Heart left ventricle (tissue), 16 donors: Measurements from ENCODE around the gene CTTN. TPM values are rescaled to one million over a fixed set of nuclear protein-coding genes. Genes with fewer than 3 reads are reported as not detected.
A peak's percentile ranks its signal among the peaks of the same experiment; 100 is the strongest.
"Not testable (repeated sequence)": the region's sequence is repeated elsewhere in the genome, so short reads cannot be mapped to it uniquely, and the experiment has no call there.

ENCODE experiments used
- ATAC-seq, 4 donors: fragments of 200-7000 bp; cut with Tn5 transposase; one replicate each; pipeline ENCODE4 v1.9.1; 2020 to 2022; ENCODE audit warnings: moderate library complexity in 4 of 4, mild to moderate bottlenecking in 3 of 4, moderate number of reproducible peaks in 1 of 4
- DNase-seq, 5 donors: peaks; one replicate each; pipeline ENCODE4 v3.0.0-alpha.2; 2020
- H3K27ac ChIP-seq, 12 donors: fragments of 200-600 bp; sonication (generic) in 4 of 12; one replicate each; pipeline versions ENCODE4 v1.5.0 to v1.8.0; 2016 to 2022; ENCODE audit warnings: mild to moderate bottlenecking in 2 of 12
- H3K27me3 ChIP-seq, 9 donors: fragments of 200-600 bp; sonication (generic) in 2 of 9; one replicate each; pipeline versions ENCODE4 v1.5.1 to v1.8.0; 2016 to 2022; ENCODE audit warnings: mild to moderate bottlenecking in 3 of 9
- H3K36me3 ChIP-seq, 9 donors: fragments of 200-600 bp; sonication (generic) in 2 of 9; one replicate each; pipeline versions ENCODE4 v1.5.0 to v1.8.0; 2018 to 2022; ENCODE audit warnings: mild to moderate bottlenecking in 2 of 9
- H3K4me1 ChIP-seq, 12 donors: fragments of 200-600 bp; sonication (generic) in 4 of 12; one replicate each; pipeline versions ENCODE4 v1.5.0 to v1.8.0; 2016 to 2022; ENCODE audit warnings: mild to moderate bottlenecking in 3 of 12
- H3K4me3 ChIP-seq, 12 donors: fragments of 200-600 bp; sonication (generic) in 4 of 12; one replicate each; pipeline versions ENCODE4 v1.5.0 to v1.8.0; 2017 to 2022; ENCODE audit warnings: mild to moderate bottlenecking in 9 of 12, moderate library complexity in 4 of 12
- H3K9me3 ChIP-seq, 12 donors: fragments of 200-600 bp; sonication (generic) in 4 of 12; one replicate each; pipeline versions ENCODE4 v1.5.0 to v1.8.0; 2016 to 2022; ENCODE audit warnings: mild to moderate bottlenecking in 1 of 12
- POLR2A ChIP-seq, 2 donors: fragments of 450-650 bp; IDR thresholded peaks; one replicate each; pipeline ENCODE4 v1.6.1; 2017; ENCODE audit warnings: antibody characterized with exemption in 2 of 2, mild to moderate bottlenecking in 2 of 2, moderate library complexity in 2 of 2
- WGBS, 4 donors: extraction: QIAGEN DNeasy Blood & Tissue Kit in 2 of 4; methylation state at CpG; one replicate each; pipeline versions ENCODE4 v1.1.5 to v1.1.7; 2013 to 2018; 5-methylcytosine and 5-hydroxymethylcytosine counted together
- intact Hi-C, 10 donors: fragments of 100-400 bp; cut with DNase I; formaldehyde crosslinking; loops; one replicate each; pipeline versions ENCODE4 v1.11.1 to v1.14.2; 2022
- polyA plus RNA-seq, 2 donors: library from polyadenylated mRNA; stranded (reverse); fragments of 200-250 nt; gene quantifications; one replicate each; pipeline ENCODE4 v1.2.3, GENCODE V29; 2013
- total RNA-seq, 9 donors: library from RNA; depleted of rRNA in 2 of 9; stranded (reverse); fragments of >200 nt in 2 of 9; fragmentation: NEBNext Ultra II Directional in 3 of 9; extraction: Animal tissue kit (Norgen Biotek cat#: 25700) in 3 of 9; gene quantifications; one replicate each; pipeline versions ENCODE4 v1.1.0 to v1.2.4, GENCODE V29; 2016 to 2023
- TF ChIP-seq, protein P1 (sequence below), 12 donors: fragments of 200-600 bp; sonication (generic) in 4 of 12; IDR thresholded peaks; one replicate each; pipeline versions ENCODE4 v1.5.0 to v1.8.0; 2018 to 2022; ENCODE audit warnings: antibody characterized with exemption in 12 of 12, mild to moderate bottlenecking in 5 of 12
- donor health status: ischemic (EF 13 %, LVEDD 7.1; RV severe dilation, severe dysfunction).
- donor health status: healthy with polysubstance abuse.
- donor health status: DM: no; HTN: yes; CAD: no.
- donor health status: DM: no; HTN: no; CAD: no.
- donor health status: ischemic (EF 25% LVEDD 6.9; RV normal size, moderate dysfunction).
- donor health status: ischemic (EF 25% LVEDD 5.7; RV mildly dilated, moderate dysfunction).
- donor health status: healthy.
- donor health status: DM: yes; HTN: yes; CAD: no.
- donor health status: ischemic (EF 35%, LVEDD 5.7; RV mildly dilated, moderate dysfunction).
- donor health status: nonischemic (EF 11% LVEDD 7.7; RV severe dilation, severe dysfunction).
- donor health status: DM: yes; HTN: yes; CAD: no.
- donor health status: PGD.
- donor health status: ischemic (EF 29% LVEDD 5.4; RV normal size, mild dysfunction).
- donor health status: nonischemic (EF 23%, LVEDD 6.1; RV moderate dilation, normal function).

The CTTN gene
- total and polyA plus RNA-seq, 11 donors: 77.3 to 186 (median 133) TPM

DNA sequence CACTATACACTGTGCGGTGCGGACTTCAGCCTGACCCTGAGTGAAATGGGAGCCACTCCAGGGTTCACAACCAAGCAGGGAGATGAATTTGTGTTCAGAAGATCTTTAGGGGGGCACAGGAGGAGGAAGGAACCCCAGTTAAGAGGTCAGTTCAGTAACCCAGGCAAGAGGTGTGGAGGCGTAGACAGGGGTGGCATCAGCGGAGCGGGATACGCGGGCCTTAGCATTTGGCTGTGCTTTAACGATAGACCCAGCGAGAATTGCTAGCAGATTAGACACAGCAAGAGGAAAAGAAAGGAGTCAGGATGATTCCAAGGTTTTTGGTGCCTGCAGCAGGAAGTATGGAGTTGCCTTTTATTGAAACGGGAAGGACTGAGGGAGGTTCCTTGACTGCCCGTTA is 46.8 kb downstream of the CTTN start:
- no peak overlapping the region for H3K4me3 ChIP-seq
- no peak overlapping the region for H3K27ac ChIP-seq
- intact Hi-C loops: no loop called here
- H3K36me3 ChIP-seq: no peaks in the 10 kb centered on the region
- no peaks in the 10 kb centered on the region for H3K27me3 ChIP-seq
- H3K9me3 ChIP-seq: peaks cover 0 to 27% (median 18%) of the 10 kb centered on the region in 12 donors
- DNase-seq (no peak), ATAC-seq (no peak)
- H3K4me1 ChIP-seq: no peaks in the 10 kb centered on the region
- WGBS, 4 donors: 82 to 89% (median 88%) methylated on average over 11 of the region's 11 CpGs
- TF ChIP-seq, protein P1, sequence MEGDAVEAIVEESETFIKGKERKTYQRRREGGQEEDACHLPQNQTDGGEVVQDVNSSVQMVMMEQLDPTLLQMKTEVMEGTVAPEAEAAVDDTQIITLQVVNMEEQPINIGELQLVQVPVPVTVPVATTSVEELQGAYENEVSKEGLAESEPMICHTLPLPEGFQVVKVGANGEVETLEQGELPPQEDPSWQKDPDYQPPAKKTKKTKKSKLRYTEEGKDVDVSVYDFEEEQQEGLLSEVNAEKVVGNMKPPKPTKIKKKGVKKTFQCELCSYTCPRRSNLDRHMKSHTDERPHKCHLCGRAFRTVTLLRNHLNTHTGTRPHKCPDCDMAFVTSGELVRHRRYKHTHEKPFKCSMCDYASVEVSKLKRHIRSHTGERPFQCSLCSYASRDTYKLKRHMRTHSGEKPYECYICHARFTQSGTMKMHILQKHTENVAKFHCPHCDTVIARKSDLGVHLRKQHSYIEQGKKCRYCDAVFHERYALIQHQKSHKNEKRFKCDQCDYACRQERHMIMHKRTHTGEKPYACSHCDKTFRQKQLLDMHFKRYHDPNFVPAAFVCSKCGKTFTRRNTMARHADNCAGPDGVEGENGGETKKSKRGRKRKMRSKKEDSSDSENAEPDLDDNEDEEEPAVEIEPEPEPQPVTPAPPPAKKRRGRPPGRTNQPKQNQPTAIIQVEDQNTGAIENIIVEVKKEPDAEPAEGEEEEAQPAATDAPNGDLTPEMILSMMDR (IDR thresholded peaks at IDR 0.05): no peak
- TF ChIP-seq POLR2A (IDR thresholded peaks at IDR 0.05): no peak

DNA sequence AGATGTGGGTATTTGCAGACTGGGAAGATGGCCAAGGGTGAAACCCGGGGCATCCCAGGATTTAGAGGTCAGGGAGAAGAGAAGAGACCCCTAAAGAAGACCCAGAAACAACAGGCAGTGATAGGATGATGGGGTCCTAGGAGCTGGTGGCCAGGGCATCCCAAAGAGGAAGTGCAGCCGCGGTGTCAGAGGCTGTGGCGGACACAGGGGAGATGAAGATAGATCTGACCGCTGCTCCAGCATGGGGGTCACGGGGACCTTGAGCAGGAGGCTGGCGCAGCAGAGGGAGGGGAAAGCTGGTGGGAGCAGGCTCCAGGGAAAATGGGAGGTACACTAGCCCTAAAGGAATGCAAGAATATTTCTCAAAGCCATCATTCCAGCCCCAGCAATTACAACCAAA is 47.3 kb downstream of the CTTN start:
- no peak overlapping the region for H3K27ac ChIP-seq
- H3K27me3 ChIP-seq: no peaks in the 10 kb centered on the region
- no peak for DNase-seq
- 77 to 82% (median 79%) methylated on average over 7 of the region's 7 CpGs for WGBS, 4 donors
- H3K36me3 ChIP-seq: no peaks in the 10 kb centered on the region
- no peak overlapping the region for H3K4me3 ChIP-seq
- H3K9me3 ChIP-seq: peaks cover 0 to 30% (median 22%) of the 10 kb centered on the region in 12 donors
- no peak for ATAC-seq
- TF ChIP-seq, protein P1 (IDR thresholded peaks at IDR 0.05): no peak
- no peak for TF ChIP-seq POLR2A (IDR thresholded peaks at IDR 0.05)
- intact Hi-C loops: no loop called here
- no peaks in the 10 kb centered on the region for H3K4me1 ChIP-seq

DNA sequence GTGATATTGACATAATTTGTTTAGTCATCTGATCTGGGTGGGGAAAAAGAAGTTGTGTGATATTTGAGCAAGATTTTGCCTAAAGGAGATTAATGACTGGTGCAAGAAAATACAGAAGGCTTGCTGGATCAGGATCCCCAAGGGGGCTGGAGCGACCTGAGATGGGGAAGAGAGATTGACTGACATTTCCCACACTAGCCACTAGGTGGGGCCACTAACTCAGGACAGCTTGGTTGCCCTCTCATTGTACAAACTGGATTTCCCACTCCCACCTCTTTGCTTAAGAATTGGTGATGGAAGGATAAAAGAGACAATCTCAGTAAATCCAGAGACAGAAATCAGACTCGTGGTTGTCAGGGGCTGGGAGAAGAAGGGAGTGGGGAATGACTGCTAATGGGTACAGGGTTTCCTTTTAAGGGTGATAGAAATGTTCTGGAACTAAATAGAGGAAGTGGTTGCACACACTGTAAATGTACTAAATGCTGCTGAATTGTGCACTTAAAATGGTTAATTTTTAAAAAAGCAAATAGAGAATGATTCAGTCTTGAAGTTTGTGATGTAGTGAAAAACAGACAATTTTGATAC is 50.7 kb downstream of the CTTN start:
- WGBS, 4 donors: 43 to 55% (median 48%) methylated on average over 2 of the region's 2 CpGs
- Histone ChIP-seq H3K36me3 (no peaks in the 10 kb centered on the region), H3K9me3 (peaks cover 0 to 32% (median 23%) of the 10 kb centered on the region in 12 donors), H3K27ac (no peak overlapping the region), H3K27me3 (no peaks in the 10 kb centered on the region), H3K4me3 (no peak overlapping the region), H3K4me1 (no peaks in the 10 kb centered on the region)
- TF ChIP-seq, protein P1 (IDR thresholded peaks at IDR 0.05): peak in 1 of 12 donors; percentile 26
- no peak for TF ChIP-seq POLR2A (IDR thresholded peaks at IDR 0.05)
- DNase-seq (no peak), ATAC-seq (no peak)
- intact Hi-C loops: no loop called here

DNA sequence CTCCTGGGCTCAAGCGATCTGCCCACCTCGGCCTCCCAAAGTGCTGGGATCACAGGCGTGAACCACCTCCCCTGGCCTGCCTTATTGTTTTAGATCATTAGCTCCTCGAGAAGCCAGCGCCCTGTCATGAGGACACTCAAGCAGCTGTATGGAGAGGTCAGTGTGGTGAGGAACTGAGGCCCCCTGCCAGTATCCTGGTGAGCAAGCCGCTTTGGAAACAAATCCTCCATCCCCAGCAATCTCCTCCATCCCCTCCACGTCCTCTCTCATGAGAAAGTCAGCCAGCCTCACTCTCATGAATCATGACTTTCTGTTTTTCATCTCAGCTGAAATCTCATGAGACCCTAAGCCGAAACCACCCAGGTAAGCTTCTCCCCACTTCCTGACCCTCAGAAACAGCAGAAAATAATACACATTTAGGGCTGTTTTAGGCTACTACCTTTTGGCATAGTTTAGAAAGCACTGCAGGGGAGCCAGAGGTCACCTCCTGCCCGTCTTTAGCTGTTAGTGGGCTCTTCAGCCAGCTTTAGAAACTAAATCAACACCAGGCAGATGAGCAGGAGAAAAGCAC is 56.0 kb downstream of the CTTN start:
- TF ChIP-seq, protein P1 (IDR thresholded peaks at IDR 0.05): no peak
- TF ChIP-seq POLR2A (IDR thresholded peaks at IDR 0.05): no peak
- Histone ChIP-seq H3K4me1 (peaks cover 0 to 7% (median 0%) of the 10 kb centered on the region in 12 donors), H3K4me3 (no peak overlapping the region), H3K36me3 (no peaks in the 10 kb centered on the region), H3K27ac (no peak overlapping the region), H3K27me3 (no peaks in the 10 kb centered on the region), H3K9me3 (peaks cover 0 to 18% (median 10%) of the 10 kb centered on the region in 12 donors)
- WGBS, 4 donors: 79 to 83% (median 80%) methylated on average over 9 of the region's 9 CpGs
- ATAC-seq: no peak
- intact Hi-C loops: no loop called here
- DNase-seq: no peak

DNA sequence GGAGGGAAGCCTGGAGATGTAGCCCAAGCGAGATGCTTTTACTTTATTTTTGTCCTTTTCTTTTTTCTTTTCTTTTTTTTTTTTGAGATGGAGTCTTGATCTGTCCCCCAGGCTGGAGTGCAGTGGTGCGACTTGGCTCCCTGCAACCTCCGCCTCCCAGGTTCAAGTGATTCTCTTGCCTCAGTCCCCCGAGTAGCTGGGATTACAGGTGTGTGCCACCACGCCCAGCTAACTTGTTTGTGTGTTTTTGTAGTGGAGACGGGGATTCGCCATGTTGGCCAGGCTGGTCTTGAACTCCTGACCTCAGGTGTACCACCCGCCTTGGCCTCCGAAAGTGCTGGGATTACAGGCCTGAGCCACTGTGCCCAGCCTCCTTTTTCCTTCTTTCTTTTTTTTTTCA is 56.5 kb downstream of the CTTN start:
- ATAC-seq, intact Hi-C loops, DNase-seq, H3K4me1 ChIP-seq, H3K27ac ChIP-seq, H3K36me3 ChIP-seq, H3K4me3 ChIP-seq, H3K27me3 ChIP-seq: not testable (repeated sequence)
- H3K9me3 ChIP-seq: peaks cover 0 to 13% (median 5%) of the 10 kb centered on the region in 12 donors
- 92 to 96% (median 94%) methylated on average over 9 of the region's 9 CpGs for WGBS, 4 donors
